WTC11 (cell line): ENCODE data around the gene KIAA2012. TPM values are rescaled to one million over a fixed set of nuclear protein-coding genes. Genes with fewer than 3 reads are reported as not detected.
A peak's percentile ranks its signal among the peaks of the same experiment; 100 is the strongest.

Experiments used
- ATAC-seq: fragments of 200-7000 bp; cut with Tn5 transposase; 2 replicates; pipeline ENCODE4 v1.10.0; 2021; ENCODE audit warnings: mild to moderate bottlenecking, moderate library complexity
- CTCF ChIA-PET: fragments of 300-600 bp; sonication (Branson Sonifier 250); formaldehyde crosslinking; loops from one replicate; lab custom pipeline; 2021; ENCODE audit warnings: antibody characterized with exemption; lab: Charles Lee
- POLR2A ChIA-PET: fragments of 350-600 bp; sonication (Branson Sonifier 250); formaldehyde crosslinking; loops from one replicate; lab custom pipeline; 2021; ENCODE audit warnings: antibody characterized with exemption; lab: Charles Lee
- DNase-seq: peaks from one replicate; pipeline ENCODE4 v3.0.0; 2021; ENCODE audit warnings: low spot score
- H3K27ac Mint-ChIP-seq: 2 replicates; pipeline ENCODE4 v1.8.0; 2021; ENCODE audit warnings: mixed read lengths
- H3K27me3 Mint-ChIP-seq: 2 replicates; pipeline ENCODE4 v1.8.0; 2021; ENCODE audit warnings: low read depth, mild to moderate bottlenecking, moderate library complexity, mixed read lengths
- H3K36me3 Mint-ChIP-seq: 2 replicates; pipeline ENCODE4 v1.8.0; 2021; ENCODE audit warnings: mixed read lengths
- H3K4me1 Mint-ChIP-seq: 2 replicates; pipeline ENCODE4 v1.8.0; 2022; ENCODE audit warnings: mixed read lengths
- H3K4me3 Mint-ChIP-seq: 2 replicates; pipeline ENCODE4 v1.8.0; 2021; ENCODE audit warnings: mild to moderate bottlenecking, moderate library complexity, mixed read lengths
- H3K9me3 Mint-ChIP-seq: 2 replicates; pipeline ENCODE4 v1.8.0; 2021; ENCODE audit warnings: mixed read lengths
- CTCF ChIP-seq: fragments of 200-600 bp; IDR thresholded peaks from 2 replicates; pipeline ENCODE4 v1.8.0; 2022; ENCODE audit warnings: antibody characterized with exemption
- ERG ChIP-seq: fragments of 250-450 bp; sonication (Bioruptor Pico); IDR thresholded peaks from 2 replicates; pipeline ENCODE4 v1.8.0; 2021; ENCODE audit warnings: mild to moderate bottlenecking
- FOXP4 ChIP-seq: sonication (generic); formaldehyde crosslinking; IDR thresholded peaks from 2 replicates; pipeline ENCODE4 v1.8.0; 2022; ENCODE audit warnings: mild to moderate bottlenecking, missing genetic modification reagents
- GTF2I ChIP-seq: fragments of 250-450 bp; sonication (Bioruptor Pico); conservative IDR thresholded peaks from 2 replicates; pipeline ENCODE4 v1.4.0; 2021; ENCODE audit warnings: mild to moderate bottlenecking
- HMGXB4 ChIP-seq: sonication (generic); formaldehyde crosslinking; IDR thresholded peaks from 2 replicates; pipeline ENCODE4 v1.8.1; 2023; ENCODE audit warnings: mild to moderate bottlenecking, moderate library complexity, missing genetic modification reagents
- JAZF1 ChIP-seq: fragments of 250-450 bp; sonication (Bioruptor Pico); IDR thresholded peaks from 2 replicates; pipeline ENCODE4 v1.9.0; 2021; ENCODE audit warnings: moderate library complexity, mild to moderate bottlenecking, inconsistent platforms
- JUN ChIP-seq: sonication (generic); formaldehyde crosslinking; IDR thresholded peaks from 2 replicates; pipeline ENCODE4 v1.8.0; 2023; ENCODE audit warnings: mild to moderate bottlenecking, missing genetic modification reagents
- KAT7 ChIP-seq: sonication (generic); formaldehyde crosslinking; IDR thresholded peaks from 2 replicates; pipeline ENCODE4 v1.8.1; 2023; ENCODE audit warnings: missing genetic modification reagents, mild to moderate bottlenecking, borderline replicate concordance
- MXD4 ChIP-seq: fragments of 250-450 bp; sonication (Bioruptor Pico); IDR thresholded peaks from 2 replicates; pipeline ENCODE4 v1.8.0; 2021; ENCODE audit warnings: mild to moderate bottlenecking, moderate library complexity, borderline replicate concordance
- NFATC4 ChIP-seq: fragments of 250-450 bp; sonication (Bioruptor Pico); IDR thresholded peaks from 2 replicates; pipeline ENCODE4 v1.9.0; 2021; ENCODE audit warnings: mild to moderate bottlenecking
- PRDM15 ChIP-seq: sonication (generic); formaldehyde crosslinking; IDR thresholded peaks from 2 replicates; pipeline ENCODE4 v1.8.0; 2022; ENCODE audit warnings: missing genetic modification reagents
- TP53 ChIP-seq: sonication (generic); formaldehyde crosslinking; IDR thresholded peaks from 2 replicates; pipeline ENCODE4 v1.8.1; 2023; ENCODE audit warnings: mild to moderate bottlenecking, missing genetic modification reagents
- ZNF219 ChIP-seq: sonication (generic); formaldehyde crosslinking; IDR thresholded peaks from 2 replicates; pipeline ENCODE4 v1.8.0; 2023; ENCODE audit warnings: missing genetic modification reagents, mild to moderate bottlenecking, borderline replicate concordance
- ZNF232 ChIP-seq: sonication (generic); formaldehyde crosslinking; IDR thresholded peaks from 2 replicates; pipeline ENCODE4 v1.8.0; 2022; ENCODE audit warnings: mild to moderate bottlenecking, missing genetic modification reagents
- ZNF317 ChIP-seq: sonication (generic); formaldehyde crosslinking; IDR thresholded peaks from 2 replicates; pipeline ENCODE4 v1.8.1; 2023; ENCODE audit warnings: low read depth, mild to moderate bottlenecking, moderate library complexity, missing genetic modification reagents, borderline replicate concordance
- ZNF423 ChIP-seq: fragments of 250-450 bp; sonication (Bioruptor Pico); IDR thresholded peaks from 2 replicates; pipeline ENCODE4 v2.1.2; 2022; ENCODE audit warnings: mild to moderate bottlenecking, moderate library complexity
- total RNA-seq: library from RNA; stranded (reverse); gene quantifications from 3 replicates; pipeline ENCODE4 v1.2.3, GENCODE V29; 2021
- TF ChIP-seq, protein P1 (sequence below): sonication (generic); formaldehyde crosslinking; IDR thresholded peaks from 2 replicates; pipeline ENCODE4 v1.8.1; 2022; ENCODE audit warnings: low read depth, missing genetic modification reagents, borderline replicate concordance

Gene KIAA2012
- total RNA-seq, 1 experiment from 2014 or later, result not detected

GRCh38 chr2:202169832-202170424 lies 96.9 kb downstream of the KIAA2012 start:
- H3K4me3 Mint-ChIP-seq, result no peak overlapping the region
- TF ChIP-seq, protein P1, sequence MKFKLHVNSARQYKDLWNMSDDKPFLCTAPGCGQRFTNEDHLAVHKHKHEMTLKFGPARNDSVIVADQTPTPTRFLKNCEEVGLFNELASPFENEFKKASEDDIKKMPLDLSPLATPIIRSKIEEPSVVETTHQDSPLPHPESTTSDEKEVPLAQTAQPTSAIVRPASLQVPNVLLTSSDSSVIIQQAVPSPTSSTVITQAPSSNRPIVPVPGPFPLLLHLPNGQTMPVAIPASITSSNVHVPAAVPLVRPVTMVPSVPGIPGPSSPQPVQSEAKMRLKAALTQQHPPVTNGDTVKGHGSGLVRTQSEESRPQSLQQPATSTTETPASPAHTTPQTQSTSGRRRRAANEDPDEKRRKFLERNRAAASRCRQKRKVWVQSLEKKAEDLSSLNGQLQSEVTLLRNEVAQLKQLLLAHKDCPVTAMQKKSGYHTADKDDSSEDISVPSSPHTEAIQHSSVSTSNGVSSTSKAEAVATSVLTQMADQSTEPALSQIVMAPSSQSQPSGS (CRISPR knock-in tag), result no peak
- TF ChIP-seq ZNF219 (CRISPR knock-in tag) (no peak), CTCF (no peak), ZNF317 (CRISPR knock-in tag) (no peak), MXD4 (CRISPR knock-in tag) (no peak), JUN (CRISPR knock-in tag) (no peak), ERG (CRISPR knock-in tag) (no peak), ZNF232 (CRISPR knock-in tag) (no peak), NFATC4 (CRISPR knock-in tag) (no peak), KAT7 (no peak), FOXP4 (CRISPR knock-in tag) (no peak)
- TF ChIP-seq, all 79 proteins: peak for 0
- ChIA-PET CTCF (interaction anchor here (0.6 to 2.4 kb wide), 6 partner anchors 11 to 198 kb away, joined by 3 to 6 read pairs (median 4); no protein-coding TSS in a partner anchor), POLR2A (no interaction called here)
- H3K27ac Mint-ChIP-seq, result no peak overlapping the region
- peaks cover 17% of the 10 kb centered on the region for H3K4me1 Mint-ChIP-seq
- H3K9me3 Mint-ChIP-seq, result 0 out of 2 replicates have a peak, but pooled peaks cover under 1% of the 10 kb centered on the region
- ATAC-seq (peak; percentile 59), DNase-seq (no peak)
- H3K36me3 Mint-ChIP-seq, result no peaks in the 10 kb centered on the region
- H3K27me3 Mint-ChIP-seq, result peaks cover 27% of the 10 kb centered on the region

DNA sequence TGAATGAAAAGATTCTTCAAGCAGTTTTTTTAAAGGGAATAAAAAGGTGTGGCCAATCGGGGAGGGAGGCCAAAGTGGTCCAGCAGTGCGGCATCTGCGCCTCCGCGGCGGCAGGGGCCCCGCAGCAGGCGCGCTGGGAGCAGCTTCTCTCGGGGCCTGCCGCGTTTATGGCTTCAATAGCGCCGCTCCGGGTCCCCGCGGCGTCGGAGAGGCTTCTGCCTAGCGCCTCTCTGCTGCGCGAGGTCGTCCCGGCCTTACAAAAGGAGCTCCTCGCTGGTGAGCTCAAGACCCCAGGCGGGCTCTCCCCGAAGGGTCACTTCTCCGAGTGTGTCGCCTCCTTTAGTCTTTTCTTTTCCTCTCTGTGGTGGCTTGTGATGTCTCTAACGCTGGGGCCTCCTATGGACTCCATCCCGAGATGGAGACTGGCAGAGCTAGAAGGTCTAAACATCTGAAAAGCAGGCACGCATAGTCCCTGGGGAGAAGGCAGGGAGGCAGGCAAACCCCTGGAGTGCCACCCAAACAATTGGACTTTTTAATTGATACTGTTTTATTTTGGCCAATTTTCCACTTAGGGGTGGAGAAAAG lies 98.3 kb downstream of the KIAA2012 start:
- Mint-ChIP-seq H3K9me3 (peaks cover 4% of the 10 kb centered on the region), H3K36me3 (peaks cover under 1% of the 10 kb centered on the region), H3K4me1 (peaks cover 17% of the 10 kb centered on the region), H3K4me3 (peak overlapping the region; percentile 42), H3K27me3 (peaks cover 27% of the 10 kb centered on the region), H3K27ac (no peak overlapping the region)
- TF ChIP-seq ZNF219 (CRISPR knock-in tag) (no peak), GTF2I (no peak), JAZF1 (no peak), HMGXB4 (CRISPR knock-in tag) (no peak), TP53 (CRISPR knock-in tag) (no peak), PRDM15 (CRISPR knock-in tag) (no peak), ZNF423 (CRISPR knock-in tag) (peak; percentile 47)
- ChIA-PET POLR2A (interaction anchor here (1.0 kb wide), 1 partner anchor 391 kb away, joined by 3 read pairs; the partner anchor contains the start of gene ALS2), CTCF (interaction anchor here (0.7 to 2.4 kb wide), 11 partner anchors 8 to 311 kb away, joined by 3 to 8 read pairs (median 3); partner anchors contain the start of gene KIAA2012)
- DNase-seq (peak; percentile 67), ATAC-seq (peak; percentile 87)
